Keratinocyte (primary cell): ENCODE data around the gene PRIMA1. TPM values are rescaled to one million over a fixed set of nuclear protein-coding genes. Genes with fewer than 3 reads are reported as not detected.

Source experiments
- DNase-seq: peaks from one replicate; pipeline ENCODE4 v3.0.0-alpha.2; 2011; ENCODE audit warnings: low read depth, missing footprints, low spot score
- FAIRE-seq: peaks from 2 replicates; lab custom pipeline; 2011; peaks lifted over from hg19 to GRCh38; lab: Jason Lieb, UNC
- H2AFZ ChIP-seq: 2 replicates; pipeline ENCODE4 v1.6.0; 2012; ENCODE audit warnings: low read length, control low read depth, inconsistent platforms; ENCODE audit not compliant: control insufficient read depth
- H3K27ac ChIP-seq: 2 replicates; pipeline ENCODE4 v1.5.1; 2011; ENCODE audit warnings: low read length; ENCODE audit not compliant: control insufficient read depth, insufficient read depth
- H3K27me3 ChIP-seq: 3 replicates; pipeline ENCODE4 v1.6.0; 2011; ENCODE audit warnings: low read length; ENCODE audit not compliant: control insufficient read depth, insufficient read depth; ENCODE audit errors: extremely low read depth
- H3K36me3 ChIP-seq, 2 experiments: 2 replicates in 1 of 2; 3 replicates in 1 of 2; pipeline ENCODE4 v1.5.1; 2011; ENCODE audit warnings: low read length in 2 of 2, mild to moderate bottlenecking in 1 of 2; ENCODE audit not compliant: control insufficient read depth in 2 of 2, insufficient read depth in 2 of 2; ENCODE audit errors: extremely low read depth in 1 of 2
- H3K4me1 ChIP-seq: 3 replicates; pipeline ENCODE4 v1.5.1; 2011; ENCODE audit warnings: low read length; ENCODE audit not compliant: control insufficient read depth, insufficient read depth; ENCODE audit errors: extremely low read depth
- H3K4me2 ChIP-seq: 3 replicates; pipeline ENCODE4 v1.6.0; 2011; ENCODE audit warnings: low read depth, low read length; ENCODE audit not compliant: control insufficient read depth, insufficient read depth; ENCODE audit errors: extremely low read depth
- H3K4me3 ChIP-seq, 3 experiments: fragments of 200-600 bp in 1 of 3; sonication (generic) in 1 of 3; 2 replicates in 2 of 3; 3 replicates in 1 of 3; pipeline ENCODE4 v1.5.1; 2011 to 2016; ENCODE audit warnings: low read length in 3 of 3, mild to moderate bottlenecking in 3 of 3, control low read depth in 2 of 3, inconsistent platforms in 1 of 3, low read depth in 1 of 3, mixed read lengths in 1 of 3, mixed run types in 1 of 3, moderate library complexity in 1 of 3; ENCODE audit not compliant: control insufficient read depth in 2 of 3, insufficient read depth in 2 of 3; ENCODE audit errors: extremely low read depth in 1 of 3
- H3K79me2 ChIP-seq: 2 replicates; pipeline ENCODE4 v1.6.0; 2012; ENCODE audit warnings: low read length; ENCODE audit not compliant: control insufficient read depth, insufficient read depth
- H3K9ac ChIP-seq: 3 replicates; pipeline ENCODE4 v1.6.0; 2011; ENCODE audit warnings: low read length; ENCODE audit not compliant: control insufficient read depth, insufficient read depth; ENCODE audit errors: extremely low read depth
- H3K9me1 ChIP-seq: 3 replicates; pipeline ENCODE4 v1.6.0; 2011; ENCODE audit warnings: low read length; ENCODE audit not compliant: control insufficient read depth, insufficient read depth; ENCODE audit errors: extremely low read depth
- H3K9me3 ChIP-seq: 2 replicates; pipeline ENCODE4 v1.5.1; 2012; ENCODE audit warnings: low read depth, low read length; ENCODE audit not compliant: control insufficient read depth
- H4K20me1 ChIP-seq: 3 replicates; pipeline ENCODE4 v1.6.0; 2011; ENCODE audit warnings: low read length; ENCODE audit not compliant: control insufficient read depth, insufficient read depth; ENCODE audit errors: extremely low read depth
- CTCF ChIP-seq, 3 experiments: IDR thresholded peaks in 1 of 3; conservative IDR thresholded peaks in 1 of 3; optimal IDR thresholded peaks in 1 of 3; 2 replicates in 2 of 3; 3 replicates in 1 of 3; pipeline versions ENCODE3 to v1.5.1; 2011; ENCODE audit warnings: low read length in 3 of 3, mild to moderate bottlenecking in 3 of 3, moderate library complexity in 2 of 3, control low read depth in 1 of 3, inconsistent platforms in 1 of 3; ENCODE audit not compliant: insufficient read depth in 2 of 3; ENCODE audit errors: extremely low read depth in 1 of 3
- EZH2 ChIP-seq: IDR thresholded peaks from one replicate; pipeline ENCODE4 v1.6.1; 2012; ENCODE audit warnings: inconsistent platforms, mild to moderate bottlenecking, low read length, moderate library complexity
- dilution Hi-C: fragments of 300-500 bp; cut with MboI; formaldehyde crosslinking; loops from one replicate; pipeline ENCODE4 v1.7.0; 2020; ENCODE audit warnings: low sequenced_read_pairs; ENCODE audit not compliant: extremely low pct_ligation_motif_present
- polyA plus RNA-seq, 5 experiments: library from polyadenylated mRNA; depleted of rRNA in 3 of 5; stranded (reverse) in 3 of 5; stranded (forward) in 1 of 5; unstranded in 1 of 5; fragments of >200 nt; gene quantifications; 1 replicate in 1 of 5; 2 replicates in 3 of 5; 3 replicates in 1 of 5; pipeline versions ENCODE4 v1.2.1 to v1.2.3, GENCODE V29; 2011 to 2012; ENCODE audit warnings: missing spikeins in 2 of 5, low read depth in 1 of 5, low replicate concordance in 1 of 5

PRIMA1 gene
- polyA plus RNA-seq, 1 donor (not counting 4 experiments of a cell fraction or from before 2014, with no cell fraction given) = not detected

GRCh38 chr14:93702946-93703345 lies 85.3 kb downstream of the PRIMA1 start:
- no peak overlapping the region for H3K27ac ChIP-seq
- FAIRE-seq (no peak), DNase-seq (no peak)
- H3K9ac ChIP-seq = no peak overlapping the region
- H3K9me3 ChIP-seq = no peaks in the 10 kb centered on the region
- dilution Hi-C loops = no loop called here
- H3K4me3 ChIP-seq = no peak overlapping the region
- no peaks in the 10 kb centered on the region for H3K4me1 ChIP-seq
- no peaks in the 10 kb centered on the region for H4K20me1 ChIP-seq
- H2AFZ ChIP-seq = no peak overlapping the region
- no peak for TF ChIP-seq EZH2
- no peaks in the 10 kb centered on the region for H3K79me2 ChIP-seq
- H3K27me3 ChIP-seq = no peaks in the 10 kb centered on the region
- H3K36me3 ChIP-seq = no peaks in the 10 kb centered on the region
- no peak overlapping the region for H3K4me2 ChIP-seq
- H3K9me1 ChIP-seq = no peaks in the 10 kb centered on the region

- FAIRE-seq (no peak), DNase-seq (no peak)
- H3K9me1 ChIP-seq = no peaks in the 10 kb centered on the region
- H3K9ac ChIP-seq = no peak overlapping the region
- no peak overlapping the region for H3K4me2 ChIP-seq
- no peaks in the 10 kb centered on the region for H3K9me3 ChIP-seq
- no peaks in the 10 kb centered on the region for H3K36me3 ChIP-seq
- TF ChIP-seq CTCF (optimal IDR thresholded peaks at IDR 0.05 in 1 of 3, IDR thresholded peaks at IDR 0.05 in 1 of 3, conservative IDR thresholded peaks at IDR 0.05 in 1 of 3; ENCODE audit: extremely low read depth in 1 of 3, insufficient read depth in 2 of 3, low read length in 3 of 3) = no peak
- no peak for TF ChIP-seq EZH2
- H4K20me1 ChIP-seq = no peaks in the 10 kb centered on the region
- H3K27ac ChIP-seq = no peak overlapping the region
- H3K27me3 ChIP-seq = no peaks in the 10 kb centered on the region
- H3K4me3 ChIP-seq = no peak overlapping the region
- no peaks in the 10 kb centered on the region for H3K4me1 ChIP-seq
- no peaks in the 10 kb centered on the region for H3K79me2 ChIP-seq
- dilution Hi-C loops = no loop called here
- no peak overlapping the region for H2AFZ ChIP-seq
Observed at GRCh38 chr14:93701562-93701961, 86.7 kb downstream of the PRIMA1 start.

- no peaks in the 10 kb centered on the region for H3K4me1 ChIP-seq
- H4K20me1 ChIP-seq = no peaks in the 10 kb centered on the region
- FAIRE-seq (no peak), DNase-seq (no peak)
- TF ChIP-seq EZH2 (no peak), CTCF (optimal IDR thresholded peaks at IDR 0.05 in 1 of 3, IDR thresholded peaks at IDR 0.05 in 1 of 3, conservative IDR thresholded peaks at IDR 0.05 in 1 of 3; ENCODE audit: extremely low read depth in 1 of 3, insufficient read depth in 2 of 3, low read length in 3 of 3) (no peak)
- no peaks in the 10 kb centered on the region for H3K79me2 ChIP-seq
- H3K9ac ChIP-seq = no peak overlapping the region
- H3K27ac ChIP-seq = no peak overlapping the region
- no peaks in the 10 kb centered on the region for H3K27me3 ChIP-seq
- no peak overlapping the region for H3K4me3 ChIP-seq
- H3K9me1 ChIP-seq = no peaks in the 10 kb centered on the region
- H3K4me2 ChIP-seq = no peak overlapping the region
- H3K36me3 ChIP-seq = no peaks in the 10 kb centered on the region
- dilution Hi-C loops = no loop called here
- H3K9me3 ChIP-seq = no peaks in the 10 kb centered on the region
- no peak overlapping the region for H2AFZ ChIP-seq
Observed at GRCh38 chr14:93700928-93701327, 87.4 kb downstream of the PRIMA1 start.
